ENCODE measurements around the gene ADGRV1.

Gene ADGRV1

DNA sequence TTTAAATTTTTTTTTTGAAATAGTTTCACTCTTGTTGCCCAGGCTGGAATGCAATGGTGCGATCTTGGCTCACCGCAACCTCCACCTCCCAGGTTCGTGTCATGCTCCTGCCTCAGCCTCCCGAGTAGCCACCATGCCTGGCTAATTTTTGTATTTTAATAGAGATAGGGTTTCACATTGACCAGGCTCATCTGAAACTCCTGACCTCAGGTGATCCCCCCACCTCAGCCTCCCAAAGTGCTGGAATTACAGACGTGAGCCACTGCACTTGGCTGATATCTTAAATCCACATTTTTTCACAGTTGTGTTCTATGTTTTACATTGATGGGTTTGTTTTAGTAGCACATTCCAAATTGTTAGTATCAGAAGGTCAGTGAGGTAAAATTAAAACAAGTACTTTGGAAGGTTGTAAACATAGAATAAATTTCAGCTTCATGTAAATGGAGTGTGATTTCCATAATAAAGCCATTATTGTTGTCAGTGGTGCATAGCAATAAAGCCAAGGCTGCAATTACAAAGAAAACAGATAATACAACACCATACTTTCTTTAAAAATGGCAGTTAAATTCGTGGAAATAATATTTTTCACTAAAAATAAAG lies 537.3 kb downstream of the ADGRV1 start:
- Mint-ChIP-seq H3K27ac (no peak overlapping the region), H3K4me1 (ENCODE audit: low read depth) (no peaks in the 10 kb centered on the region), H3K9me3 (no peaks in the 10 kb centered on the region), H3K27me3 (no peaks in the 10 kb centered on the region), H3K36me3 (ENCODE audit: low read depth) (no peaks in the 10 kb centered on the region), H3K4me3 (no peak overlapping the region)
- intact Hi-C loops (cut with micrococcal nuclease): no loop called here

DNA sequence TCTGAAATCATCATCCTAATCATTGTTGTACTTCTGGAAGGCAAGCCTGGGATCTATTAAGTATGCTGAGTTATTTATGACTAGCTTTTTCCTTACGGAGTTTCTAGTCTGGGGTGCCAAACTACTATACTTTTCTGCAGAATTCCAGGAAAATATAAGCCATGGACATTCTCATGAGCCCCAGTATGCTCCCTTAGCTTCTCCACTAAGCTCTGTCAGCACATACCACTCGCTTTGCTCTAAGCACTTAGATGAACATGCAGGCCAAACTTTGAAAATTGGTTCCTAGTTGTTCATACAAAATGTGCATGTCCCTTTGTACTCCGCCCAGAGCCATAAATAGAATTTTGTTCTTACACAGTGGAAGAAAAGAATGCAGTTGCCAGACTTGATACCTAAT lies 539.9 kb downstream of the ADGRV1 start:
- Mint-ChIP-seq H3K27ac (no peak overlapping the region), H3K27me3 (no peaks in the 10 kb centered on the region), H3K36me3 (ENCODE audit: low read depth) (no peaks in the 10 kb centered on the region), H3K9me3 (no peaks in the 10 kb centered on the region), H3K4me3 (no peak overlapping the region), H3K4me1 (ENCODE audit: low read depth) (peaks cover 13% of the 10 kb centered on the region)
- intact Hi-C loops (cut with micrococcal nuclease): no loop called here

DNA sequence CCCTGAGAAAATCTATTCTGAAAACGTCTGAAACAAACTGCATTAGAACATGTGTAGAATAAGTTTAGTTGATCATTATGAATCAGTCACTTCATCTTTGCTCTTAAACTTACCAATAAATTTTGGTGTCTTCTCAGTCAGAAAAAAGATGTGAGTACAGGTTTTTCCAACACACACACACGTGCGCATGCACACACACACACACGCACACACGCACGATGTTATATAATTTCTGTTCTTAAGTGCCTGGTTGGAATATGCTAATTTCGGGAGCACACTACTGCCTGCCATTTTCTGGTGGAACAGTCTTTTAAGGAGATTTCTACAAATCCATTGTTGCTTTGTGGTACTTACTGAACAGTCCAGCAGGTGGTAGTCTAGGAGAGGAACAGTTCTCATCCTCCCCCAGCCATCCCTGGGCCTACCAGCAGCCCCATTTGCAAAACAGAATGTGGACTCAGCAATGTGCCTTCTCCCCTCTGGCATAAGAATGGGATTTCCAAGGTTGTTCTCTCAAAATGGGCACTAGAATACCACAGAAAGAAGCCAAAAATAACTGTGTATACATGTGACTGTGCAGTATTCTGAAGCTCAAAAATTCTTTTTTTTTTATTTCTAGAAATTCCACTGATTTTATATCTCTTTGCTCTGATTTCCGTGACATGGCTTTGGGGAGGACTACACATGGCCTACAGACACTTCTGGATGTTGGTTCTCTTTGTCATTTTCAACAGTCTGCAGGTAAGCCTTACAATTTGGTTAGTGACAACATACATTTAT lies 543.2 kb downstream of the ADGRV1 start:
- Mint-ChIP-seq H3K27ac (no peak overlapping the region), H3K36me3 (ENCODE audit: low read depth) (no peaks in the 10 kb centered on the region), H3K4me1 (ENCODE audit: low read depth) (peaks cover 18% of the 10 kb centered on the region), H3K4me3 (no peak overlapping the region), H3K27me3 (no peaks in the 10 kb centered on the region), H3K9me3 (no peaks in the 10 kb centered on the region)
- intact Hi-C loops (cut with micrococcal nuclease): loop anchor here (1.0 to 10.0 kb wide), 6 partner anchors 61 to 318 kb away; no protein-coding TSS in a partner anchor

DNA sequence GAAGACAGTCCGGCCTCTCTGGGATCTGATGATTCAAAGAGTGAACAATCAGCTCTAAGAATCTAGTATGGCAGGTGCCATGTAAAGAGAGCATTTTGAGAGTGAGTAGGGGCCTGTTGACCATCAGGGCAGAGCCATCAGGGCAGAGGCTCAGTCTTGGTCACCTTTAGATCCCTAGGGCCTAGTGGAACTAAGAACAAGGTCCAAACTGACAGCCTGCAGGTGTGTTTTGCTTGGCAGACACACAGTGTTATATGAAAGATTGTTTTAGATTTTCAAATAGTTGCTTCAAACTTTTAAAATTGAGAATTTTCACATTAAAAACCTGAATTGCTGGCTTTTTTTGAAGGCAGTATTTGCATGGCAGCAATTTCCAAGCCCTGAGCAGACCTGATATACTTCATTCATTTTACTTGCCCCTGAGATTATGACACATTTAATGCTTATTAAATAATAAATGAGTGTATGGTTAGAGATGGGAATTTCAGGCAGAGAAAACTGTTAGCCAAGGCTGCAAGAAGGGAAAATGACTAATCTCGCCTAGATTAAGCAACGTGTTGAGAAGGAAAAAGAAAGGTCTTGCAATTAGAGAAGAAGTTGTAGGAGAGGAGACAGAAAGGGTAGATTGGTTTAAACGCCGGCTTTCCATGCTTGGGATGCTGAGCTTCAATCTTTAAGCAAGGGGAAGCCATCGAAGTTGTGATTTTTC lies 544.9 kb downstream of the ADGRV1 start:
- Mint-ChIP-seq H3K27me3 (no peaks in the 10 kb centered on the region), H3K36me3 (ENCODE audit: low read depth) (no peaks in the 10 kb centered on the region), H3K4me3 (no peak overlapping the region), H3K9me3 (no peaks in the 10 kb centered on the region), H3K4me1 (ENCODE audit: low read depth) (peaks cover 18% of the 10 kb centered on the region), H3K27ac (peak overlapping the region; percentile 59)
- intact Hi-C loops (cut with micrococcal nuclease): loop anchor here (5.0 to 10.0 kb wide), 4 partner anchors 59 to 236 kb away; no protein-coding TSS in a partner anchor

DNA sequence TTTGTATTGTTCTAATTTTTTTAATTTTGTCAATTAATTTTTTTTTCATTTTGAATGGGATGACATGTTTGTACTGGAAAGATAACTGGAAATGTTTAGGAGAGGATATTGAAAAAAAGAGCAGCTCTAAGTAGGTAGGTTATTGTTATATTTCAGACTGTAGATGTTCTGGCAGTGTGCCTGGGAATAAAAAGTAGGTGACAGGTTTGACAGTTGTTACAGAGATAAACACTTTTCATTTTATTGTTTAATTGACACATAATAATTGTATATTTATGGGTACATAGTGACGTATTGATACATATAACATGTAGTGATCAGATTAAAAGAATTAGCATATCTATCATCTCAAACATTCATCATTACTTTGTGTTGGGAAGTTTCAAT lies 545.5 kb downstream of the ADGRV1 start:
- Mint-ChIP-seq H3K36me3 (ENCODE audit: low read depth) (no peaks in the 10 kb centered on the region), H3K4me3 (no peak overlapping the region), H3K27me3 (no peaks in the 10 kb centered on the region), H3K27ac (peak overlapping the region; percentile 59), H3K4me1 (ENCODE audit: low read depth) (peaks cover 18% of the 10 kb centered on the region), H3K9me3 (no peaks in the 10 kb centered on the region)
- intact Hi-C loops (cut with micrococcal nuclease): loop anchor here (5.0 to 10.0 kb wide), 4 partner anchors 58 to 237 kb away; no protein-coding TSS in a partner anchor

DNA sequence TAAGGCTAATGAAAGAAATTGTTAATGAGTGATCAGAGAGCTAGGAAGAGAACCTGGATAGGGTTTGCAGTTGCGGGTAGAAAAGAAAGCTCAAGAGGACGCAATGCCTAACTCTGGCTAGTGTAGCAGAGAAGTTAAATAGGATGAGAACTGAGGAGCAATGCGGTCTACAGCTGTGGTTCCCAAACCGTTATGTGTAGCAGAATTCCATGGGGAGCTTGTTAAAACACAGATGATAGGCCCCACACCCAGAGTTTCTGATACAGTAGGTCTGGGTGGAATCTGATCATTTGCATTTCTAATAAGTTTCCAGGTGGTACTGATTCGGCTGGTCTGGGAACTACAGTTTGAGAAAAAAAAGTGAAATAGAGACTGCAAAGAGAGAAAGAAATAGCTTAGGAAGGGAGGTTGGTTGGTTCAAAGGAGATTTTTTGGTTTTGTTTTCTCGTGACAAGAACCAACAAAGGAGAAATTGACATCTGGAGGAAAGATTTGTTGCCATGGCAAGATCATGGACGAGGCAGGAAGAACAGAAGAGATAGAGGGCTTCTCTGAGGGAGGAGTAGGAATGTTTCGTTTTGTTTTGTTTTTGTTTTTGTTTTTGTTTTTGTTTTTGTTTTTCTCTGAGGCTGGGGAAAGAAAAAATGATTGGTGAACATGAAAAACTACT lies 548.4 kb downstream of the ADGRV1 start:
- no peak overlapping the region for H3K4me3 Mint-ChIP-seq
- intact Hi-C loops (cut with micrococcal nuclease): loop anchor here (10.0 kb wide), 1 partner anchor 178 kb away; no protein-coding TSS in a partner anchor
- H3K36me3 Mint-ChIP-seq (ENCODE audit: low read depth): no peaks in the 10 kb centered on the region
- H3K4me1 Mint-ChIP-seq (ENCODE audit: low read depth): peaks cover 12% of the 10 kb centered on the region
- no peaks in the 10 kb centered on the region for H3K27me3 Mint-ChIP-seq
- no peaks in the 10 kb centered on the region for H3K9me3 Mint-ChIP-seq
- H3K27ac Mint-ChIP-seq: no peak overlapping the region

DNA sequence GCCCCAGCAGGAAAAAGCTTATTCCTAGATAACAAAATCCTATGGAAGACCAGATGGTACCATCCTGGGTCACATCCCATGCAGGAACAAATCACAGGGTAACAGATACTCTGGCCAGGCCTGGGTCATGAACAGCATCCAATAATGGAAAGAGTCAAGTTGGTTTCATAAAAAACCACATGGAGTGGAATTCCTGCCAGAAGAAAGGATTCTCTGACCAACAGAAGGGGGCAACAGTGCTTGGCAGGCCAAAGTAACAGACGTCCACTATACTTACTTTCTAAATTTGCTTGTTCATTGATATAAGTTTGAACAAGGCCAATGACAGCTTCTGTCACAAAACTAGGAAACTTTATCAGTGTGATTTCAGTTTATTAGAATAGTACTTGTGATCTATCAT lies 551.0 kb downstream of the ADGRV1 start:
- H3K9me3 Mint-ChIP-seq: no peaks in the 10 kb centered on the region
- intact Hi-C loops (cut with micrococcal nuclease): loop anchor here (10.0 kb wide), 1 partner anchor 175 kb away; no protein-coding TSS in a partner anchor
- H3K27ac Mint-ChIP-seq: no peak overlapping the region
- no peaks in the 10 kb centered on the region for H3K36me3 Mint-ChIP-seq (ENCODE audit: low read depth)
- no peak overlapping the region for H3K4me3 Mint-ChIP-seq
- peaks cover 8% of the 10 kb centered on the region for H3K4me1 Mint-ChIP-seq (ENCODE audit: low read depth)
- H3K27me3 Mint-ChIP-seq: no peaks in the 10 kb centered on the region

DNA sequence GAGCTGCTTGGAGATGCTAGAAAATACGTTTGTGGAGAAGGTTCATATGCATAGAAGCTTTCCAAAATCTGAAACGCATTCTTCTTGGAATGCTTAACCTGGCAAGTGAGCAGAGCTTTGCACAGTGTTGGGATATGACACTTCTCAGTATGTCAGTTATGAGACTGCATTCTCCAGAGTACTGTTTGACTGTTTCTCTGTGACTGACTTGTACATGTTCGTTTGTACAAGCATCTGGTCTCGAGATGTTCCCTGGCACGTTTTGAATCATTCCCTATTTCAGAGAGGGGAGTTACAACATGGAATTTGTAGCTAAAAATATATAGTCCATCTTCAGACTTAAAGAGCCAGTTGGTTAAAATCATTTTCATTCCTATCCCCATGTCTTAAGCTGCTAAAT lies 552.1 kb downstream of the ADGRV1 start:
- Mint-ChIP-seq H3K27ac (no peak overlapping the region), H3K9me3 (no peaks in the 10 kb centered on the region), H3K4me1 (ENCODE audit: low read depth) (peaks cover 14% of the 10 kb centered on the region), H3K36me3 (ENCODE audit: low read depth) (no peaks in the 10 kb centered on the region), H3K4me3 (no peak overlapping the region), H3K27me3 (no peaks in the 10 kb centered on the region)
- intact Hi-C loops (cut with micrococcal nuclease): no loop called here

DNA sequence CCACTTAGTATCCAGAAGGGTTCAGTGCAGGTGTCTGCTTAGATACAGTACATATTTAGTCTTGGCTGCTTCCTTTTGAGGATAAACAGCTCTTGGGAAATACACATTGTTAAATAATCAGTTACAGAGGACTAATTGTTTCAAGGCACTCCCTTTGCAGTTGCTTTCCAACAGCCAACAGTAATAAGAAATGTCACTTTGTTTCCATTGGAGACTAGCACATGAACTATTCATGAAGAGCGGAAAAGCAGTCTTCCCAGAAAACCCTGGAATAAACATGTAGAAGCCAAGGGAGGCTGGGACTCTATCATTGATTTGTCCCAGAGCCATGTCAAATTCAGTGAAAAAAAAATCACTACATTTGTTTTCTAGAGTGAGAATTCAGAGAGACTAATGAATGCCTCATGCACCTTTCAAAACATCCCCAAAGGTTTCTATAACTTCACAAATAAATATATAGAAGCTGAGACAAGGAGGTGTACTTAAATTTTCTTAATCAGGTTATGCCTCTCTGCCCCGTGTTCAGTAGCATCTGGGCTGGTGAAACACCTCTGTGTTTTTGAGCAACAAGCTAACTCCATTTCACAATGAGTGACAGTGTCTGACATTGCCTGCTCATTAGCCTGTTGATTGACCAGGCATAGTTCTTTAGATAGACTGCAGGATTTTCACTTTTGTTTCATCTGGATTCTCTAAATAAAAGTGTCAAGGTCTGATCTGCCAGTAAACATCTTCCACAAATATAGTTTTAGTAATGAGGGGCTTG lies 553.1 kb downstream of the ADGRV1 start:
- Mint-ChIP-seq H3K27me3 (no peaks in the 10 kb centered on the region), H3K4me3 (no peak overlapping the region), H3K27ac (no peak overlapping the region), H3K4me1 (ENCODE audit: low read depth) (peaks cover 14% of the 10 kb centered on the region), H3K9me3 (no peaks in the 10 kb centered on the region), H3K36me3 (ENCODE audit: low read depth) (no peaks in the 10 kb centered on the region)
- intact Hi-C loops (cut with micrococcal nuclease): no loop called here

DNA sequence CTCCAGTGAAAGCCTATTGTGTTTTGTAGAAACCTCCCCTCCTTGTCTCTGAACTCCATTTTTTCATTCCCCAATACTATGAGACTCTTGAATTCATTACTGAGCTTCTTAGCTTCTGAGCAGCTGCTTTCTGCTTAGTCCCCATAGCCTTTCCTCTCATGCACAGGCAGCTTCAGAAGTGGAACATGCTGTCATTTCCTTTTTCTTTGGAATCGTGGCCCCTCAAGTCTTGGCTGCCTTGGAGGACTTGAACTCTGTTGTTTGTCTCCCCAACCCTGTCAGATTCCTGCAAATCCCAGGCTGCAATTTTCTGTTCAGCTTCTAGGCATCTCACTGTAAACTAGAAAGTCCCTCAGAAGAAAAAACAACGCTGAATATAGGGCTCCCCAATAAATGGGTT lies 556.1 kb downstream of the ADGRV1 start:
- H3K27me3 Mint-ChIP-seq: no peaks in the 10 kb centered on the region
- H3K4me1 Mint-ChIP-seq (ENCODE audit: low read depth): peaks cover 22% of the 10 kb centered on the region
- H3K4me3 Mint-ChIP-seq: no peak overlapping the region
- no peaks in the 10 kb centered on the region for H3K36me3 Mint-ChIP-seq (ENCODE audit: low read depth)
- intact Hi-C loops (cut with micrococcal nuclease): no loop called here
- peak overlapping the region; percentile 86 for H3K27ac Mint-ChIP-seq
- no peaks in the 10 kb centered on the region for H3K9me3 Mint-ChIP-seq

DNA sequence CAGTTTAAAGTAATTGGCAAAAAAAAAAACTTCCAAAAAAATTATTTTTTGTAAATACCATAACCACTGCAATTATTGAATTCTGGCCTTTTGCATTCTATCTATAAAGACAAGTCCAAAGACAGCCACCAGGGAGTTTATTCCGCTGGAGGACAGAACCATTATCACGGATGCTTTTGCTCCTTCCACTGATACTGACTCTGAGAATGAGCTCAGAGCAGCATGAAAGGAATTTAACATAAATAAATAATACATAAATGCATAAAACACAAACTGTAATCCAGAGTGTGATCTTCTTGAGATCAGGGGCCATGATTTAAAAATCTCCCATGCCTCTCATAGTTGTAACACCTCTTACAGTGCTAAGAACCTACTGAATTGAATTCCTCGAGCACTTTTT lies 559.8 kb downstream of the ADGRV1 start:
- Mint-ChIP-seq H3K36me3 (ENCODE audit: low read depth) (no peaks in the 10 kb centered on the region), H3K4me1 (ENCODE audit: low read depth) (peaks cover 32% of the 10 kb centered on the region), H3K27ac (no peak overlapping the region), H3K27me3 (no peaks in the 10 kb centered on the region), H3K4me3 (no peak overlapping the region), H3K9me3 (no peaks in the 10 kb centered on the region)
- intact Hi-C loops (cut with micrococcal nuclease): no loop called here

DNA sequence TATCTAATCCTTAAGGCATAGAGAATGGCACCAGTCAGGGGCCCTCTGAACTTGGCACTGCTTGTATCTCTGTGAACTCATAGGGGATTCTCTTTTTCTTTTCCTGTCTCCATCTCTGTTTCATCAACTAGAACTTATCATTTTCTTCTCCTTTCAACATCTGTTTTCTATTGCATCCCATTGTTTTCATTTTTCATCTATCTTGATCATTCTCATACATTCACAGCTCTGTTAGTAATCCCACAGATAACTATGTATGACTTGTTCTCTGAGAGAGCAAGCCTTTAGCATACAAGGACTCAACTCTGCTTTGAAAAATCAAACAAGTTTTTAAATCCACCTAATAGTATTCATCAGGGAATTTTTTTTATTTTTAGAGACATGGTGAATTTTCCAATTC lies 560.2 kb downstream of the ADGRV1 start:
- Mint-ChIP-seq H3K4me1 (ENCODE audit: low read depth) (peaks cover 36% of the 10 kb centered on the region), H3K27ac (no peak overlapping the region), H3K4me3 (no peak overlapping the region), H3K9me3 (no peaks in the 10 kb centered on the region), H3K36me3 (ENCODE audit: low read depth) (no peaks in the 10 kb centered on the region), H3K27me3 (no peaks in the 10 kb centered on the region)
- intact Hi-C loops (cut with micrococcal nuclease): no loop called here

DNA sequence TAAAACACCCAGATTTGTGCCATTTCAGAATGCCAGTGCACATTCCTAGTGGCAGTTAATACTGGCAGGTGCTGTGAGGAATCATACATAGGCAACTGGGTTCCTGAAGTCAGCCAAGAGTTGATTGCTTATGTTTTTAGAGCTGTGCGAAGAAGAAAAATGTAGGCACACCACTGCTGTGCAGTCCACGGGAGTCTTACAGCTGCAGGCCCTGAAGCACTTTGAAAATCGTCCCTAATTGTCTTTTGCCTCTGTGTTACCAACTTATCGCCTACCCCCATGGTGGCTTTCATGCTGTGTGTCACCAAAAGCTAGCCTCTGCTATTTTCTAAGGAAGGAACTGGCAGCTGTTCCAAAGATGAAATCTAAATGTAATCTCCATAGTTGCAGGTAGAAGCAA lies 560.6 kb downstream of the ADGRV1 start:
- Mint-ChIP-seq H3K27me3 (no peaks in the 10 kb centered on the region), H3K9me3 (no peaks in the 10 kb centered on the region), H3K27ac (no peak overlapping the region), H3K36me3 (ENCODE audit: low read depth) (no peaks in the 10 kb centered on the region), H3K4me3 (no peak overlapping the region), H3K4me1 (ENCODE audit: low read depth) (peaks cover 36% of the 10 kb centered on the region)
- intact Hi-C loops (cut with micrococcal nuclease): no loop called here

Measured in dendritic cell treated with granulocyte-macrophage colony-stimulating factor and Interleukin-4, amounts not matched to agents 40 ng/mL and 50 ng/mL, for 4 days (primary cell).